ENCODE measurements around the gene PDCD2L. TPM values are rescaled to one million over a fixed set of nuclear protein-coding genes. Genes with fewer than 3 reads are reported as not detected.

Gene PDCD2L
- total RNA-seq (10 to 100 TPM in 1 of 2 donors, 1 to 10 TPM in 1; 7.5 to 10.1 TPM), polyA plus RNA-seq (10 to 100 TPM; 11.5 to 11.8 TPM)
- long read RNA-seq, donor 1, partial matches to known transcripts: 0 of 2 reads
- long read RNA-seq, donor 1, other reads (novel, unspliced or antisense): 0 of 2 reads
- long read RNA-seq, donor 2, partial matches to known transcripts: 0 of 5 reads
- long read RNA-seq, donor 2, other reads (novel, unspliced or antisense): 0 of 5 reads
- long read RNA-seq, donor 3, partial matches to known transcripts: 0 of 3 reads
- long read RNA-seq, donor 3, other reads (novel, unspliced or antisense): 0 of 3 reads
- long read RNA-seq, donor 4: 0 reads
- long read RNA-seq, donor 5, transcript PDCD2L-201 (7 exons, 1,171 nt): major isoform, 8 of 11 reads
- long read RNA-seq, donor 5, partial matches to known transcripts: 0 of 11 reads
- long read RNA-seq, donor 5, other reads (novel, unspliced or antisense): 0 of 11 reads

GRCh38 chr19:34404109-34404909, at the start of gene PDCD2L:
Gene PDCD2L, plus strand, starts transcription at chr19:34404399. Its CDS starts 32 bp downstream, at chr19:34404431.
- peak within 1 kb of the TSS; percentile 87 for H3K4me3 ChIP-seq
- peak within 1 kb of the TSS; percentile 51 to 73 for H3K9ac ChIP-seq (ENCODE audit: insufficient read depth in 1 of 2, low read length in 2 of 2)
- no peak for TF ChIP-seq CTCF (IDR thresholded peaks at IDR 0.05; ENCODE audit: control extremely low read depth, extremely low read depth)
- DNase-seq: peak; percentile 86 to 92 (median 88)
- H3K9me3 ChIP-seq (ENCODE audit: control insufficient read depth in 4 of 4, insufficient read depth in 3 of 4, low read length in 3 of 4): no peaks in the 10 kb centered on the region
- 0 to 1% methylated on average over 67 to 69 of the region's 69 CpGs for WGBS, 2 donors
- peak; percentile 89 for ATAC-seq (ENCODE audit: insufficient read depth, low FRiP score)
- H3K27me3 ChIP-seq (ENCODE audit: control insufficient read depth in 3 of 3, insufficient read depth in 3 of 3, low read length in 2 of 3): no peaks in the 10 kb centered on the region
- H3K36me3 ChIP-seq (ENCODE audit: control insufficient read depth in 4 of 4, insufficient read depth in 4 of 4, low read length in 4 of 4): peaks cover 0 to 15% (median 4%) of the 10 kb centered on the region in 4 donors
- H3K27ac ChIP-seq (ENCODE audit: low read depth in 1 of 2, low read length in 1 of 2): peak within 1 kb of the TSS; percentile 26 to 60
- H3K4me1 ChIP-seq (ENCODE audit: control insufficient read depth in 5 of 5, insufficient read depth in 5 of 5, low read length in 5 of 5): peaks cover 0 to 2% (median 0%) of the 10 kb centered on the region in 5 donors

DNA sequence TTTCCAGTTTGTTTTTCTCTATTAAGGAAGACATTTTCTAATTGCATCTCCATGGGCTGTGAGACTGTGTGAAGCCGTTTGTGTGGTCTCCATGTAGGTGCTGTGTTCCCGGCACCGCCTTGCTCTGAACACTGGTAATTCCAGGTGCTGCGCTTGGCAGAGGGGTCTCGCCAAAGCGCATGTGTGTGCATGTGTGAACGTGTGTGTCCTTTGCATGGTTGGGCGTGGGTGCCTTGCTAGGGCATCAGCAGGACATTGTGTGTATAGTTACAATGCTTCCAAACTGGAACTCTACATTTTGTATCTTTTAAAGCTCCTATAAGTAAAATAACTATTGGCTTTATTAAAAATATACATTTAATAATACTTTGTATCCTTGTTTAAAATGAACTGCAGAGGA, 49.0 kb upstream of the PDCD2L start:
- Histone ChIP-seq H3K4me1 (ENCODE audit: control insufficient read depth in 5 of 5, insufficient read depth in 5 of 5, low read length in 5 of 5) (peaks cover 0 to 10% (median 5%) of the 10 kb centered on the region in 5 donors), H3K27ac (ENCODE audit: low read depth in 1 of 2, low read length in 1 of 2) (no peak overlapping the region), H3K4me3 (no peak overlapping the region), H3K9me3 (ENCODE audit: control insufficient read depth in 4 of 4, insufficient read depth in 3 of 4, low read length in 3 of 4) (no peaks in the 10 kb centered on the region), H3K36me3 (ENCODE audit: control insufficient read depth in 4 of 4, insufficient read depth in 4 of 4, low read length in 4 of 4) (peaks cover 3 to 25% (median 11%) of the 10 kb centered on the region in 4 donors), H3K9ac (ENCODE audit: insufficient read depth in 1 of 2, low read length in 2 of 2) (no peak overlapping the region), H3K27me3 (ENCODE audit: control insufficient read depth in 3 of 3, insufficient read depth in 3 of 3, low read length in 2 of 3) (no peaks in the 10 kb centered on the region)
- 99% methylated on average over 8 of the region's 8 CpGs for WGBS, 2 donors
- no peak for DNase-seq
- no peak for ATAC-seq (ENCODE audit: insufficient read depth, low FRiP score)
- no peak for TF ChIP-seq CTCF (IDR thresholded peaks at IDR 0.05; ENCODE audit: control extremely low read depth, extremely low read depth)

GRCh38 chr19:34356875-34357274, 47.3 kb upstream of the PDCD2L start:
- ATAC-seq (ENCODE audit: insufficient read depth, low FRiP score) (no peak), DNase-seq (no peak)
- 96 to 98% methylated on average over 4 of the region's 4 CpGs for WGBS, 2 donors
- Histone ChIP-seq H3K4me3 (no peak overlapping the region), H3K27me3 (ENCODE audit: control insufficient read depth in 3 of 3, insufficient read depth in 3 of 3, low read length in 2 of 3) (no peaks in the 10 kb centered on the region), H3K9ac (ENCODE audit: insufficient read depth in 1 of 2, low read length in 2 of 2) (no peak overlapping the region), H3K27ac (ENCODE audit: low read depth in 1 of 2, low read length in 1 of 2) (no peak overlapping the region), H3K36me3 (ENCODE audit: control insufficient read depth in 4 of 4, insufficient read depth in 4 of 4, low read length in 4 of 4) (peaks cover 0 to 18% (median 6%) of the 10 kb centered on the region in 4 donors), H3K4me1 (ENCODE audit: control insufficient read depth in 5 of 5, insufficient read depth in 5 of 5, low read length in 5 of 5) (peaks cover 0 to 10% (median 5%) of the 10 kb centered on the region in 5 donors), H3K9me3 (ENCODE audit: control insufficient read depth in 4 of 4, insufficient read depth in 3 of 4, low read length in 3 of 4) (no peaks in the 10 kb centered on the region)
- TF ChIP-seq CTCF (IDR thresholded peaks at IDR 0.05; ENCODE audit: control extremely low read depth, extremely low read depth): no peak
